ENCODE data around the gene ZNRF1. TPM values are rescaled to one million over a fixed set of nuclear protein-coding genes. Genes with fewer than 3 reads are reported as not detected.

ZNRF1 gene
- total RNA-seq, 1 donor from 2014 or later, result 26.8 TPM

DNA sequence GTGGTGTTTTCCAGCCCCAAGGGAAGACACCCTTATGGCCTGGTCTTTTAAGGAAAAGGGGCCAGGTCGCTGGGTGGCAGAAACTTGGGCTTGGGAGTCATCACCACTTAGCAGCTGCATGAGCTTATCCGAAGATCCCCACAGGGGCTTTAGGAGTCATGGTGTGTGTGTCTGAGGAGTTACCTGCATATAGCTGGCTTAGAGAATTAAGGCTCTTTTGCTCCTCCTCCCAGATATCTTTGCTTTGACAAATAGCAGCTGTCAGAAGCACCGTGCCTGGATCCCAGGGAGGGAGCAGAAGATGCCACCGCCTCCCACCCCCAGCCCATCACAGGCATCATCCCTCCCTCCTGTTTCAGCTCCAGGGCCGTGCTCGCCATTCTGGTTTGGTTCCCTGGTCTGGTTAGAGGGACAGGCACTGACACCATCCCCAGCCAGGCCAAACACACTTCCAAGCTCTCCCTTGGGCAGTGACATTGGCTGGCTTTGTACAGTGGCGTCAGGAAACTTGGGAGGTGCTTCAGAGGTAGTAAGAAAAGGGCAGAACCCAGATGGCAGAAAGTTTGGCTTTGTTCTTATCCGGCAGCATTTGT is 100.3 kb downstream of the ZNRF1 start:
- H3K4me3 ChIP-seq (ENCODE audit: low read depth, low read length), result no peak overlapping the region
- TF ChIP-seq, protein P1, sequence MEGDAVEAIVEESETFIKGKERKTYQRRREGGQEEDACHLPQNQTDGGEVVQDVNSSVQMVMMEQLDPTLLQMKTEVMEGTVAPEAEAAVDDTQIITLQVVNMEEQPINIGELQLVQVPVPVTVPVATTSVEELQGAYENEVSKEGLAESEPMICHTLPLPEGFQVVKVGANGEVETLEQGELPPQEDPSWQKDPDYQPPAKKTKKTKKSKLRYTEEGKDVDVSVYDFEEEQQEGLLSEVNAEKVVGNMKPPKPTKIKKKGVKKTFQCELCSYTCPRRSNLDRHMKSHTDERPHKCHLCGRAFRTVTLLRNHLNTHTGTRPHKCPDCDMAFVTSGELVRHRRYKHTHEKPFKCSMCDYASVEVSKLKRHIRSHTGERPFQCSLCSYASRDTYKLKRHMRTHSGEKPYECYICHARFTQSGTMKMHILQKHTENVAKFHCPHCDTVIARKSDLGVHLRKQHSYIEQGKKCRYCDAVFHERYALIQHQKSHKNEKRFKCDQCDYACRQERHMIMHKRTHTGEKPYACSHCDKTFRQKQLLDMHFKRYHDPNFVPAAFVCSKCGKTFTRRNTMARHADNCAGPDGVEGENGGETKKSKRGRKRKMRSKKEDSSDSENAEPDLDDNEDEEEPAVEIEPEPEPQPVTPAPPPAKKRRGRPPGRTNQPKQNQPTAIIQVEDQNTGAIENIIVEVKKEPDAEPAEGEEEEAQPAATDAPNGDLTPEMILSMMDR (conservative IDR thresholded peaks at IDR 0.05; ENCODE audit: low read depth, low read length), result no peak
- DNase-seq (ENCODE audit: low read depth), result no peak

DNA sequence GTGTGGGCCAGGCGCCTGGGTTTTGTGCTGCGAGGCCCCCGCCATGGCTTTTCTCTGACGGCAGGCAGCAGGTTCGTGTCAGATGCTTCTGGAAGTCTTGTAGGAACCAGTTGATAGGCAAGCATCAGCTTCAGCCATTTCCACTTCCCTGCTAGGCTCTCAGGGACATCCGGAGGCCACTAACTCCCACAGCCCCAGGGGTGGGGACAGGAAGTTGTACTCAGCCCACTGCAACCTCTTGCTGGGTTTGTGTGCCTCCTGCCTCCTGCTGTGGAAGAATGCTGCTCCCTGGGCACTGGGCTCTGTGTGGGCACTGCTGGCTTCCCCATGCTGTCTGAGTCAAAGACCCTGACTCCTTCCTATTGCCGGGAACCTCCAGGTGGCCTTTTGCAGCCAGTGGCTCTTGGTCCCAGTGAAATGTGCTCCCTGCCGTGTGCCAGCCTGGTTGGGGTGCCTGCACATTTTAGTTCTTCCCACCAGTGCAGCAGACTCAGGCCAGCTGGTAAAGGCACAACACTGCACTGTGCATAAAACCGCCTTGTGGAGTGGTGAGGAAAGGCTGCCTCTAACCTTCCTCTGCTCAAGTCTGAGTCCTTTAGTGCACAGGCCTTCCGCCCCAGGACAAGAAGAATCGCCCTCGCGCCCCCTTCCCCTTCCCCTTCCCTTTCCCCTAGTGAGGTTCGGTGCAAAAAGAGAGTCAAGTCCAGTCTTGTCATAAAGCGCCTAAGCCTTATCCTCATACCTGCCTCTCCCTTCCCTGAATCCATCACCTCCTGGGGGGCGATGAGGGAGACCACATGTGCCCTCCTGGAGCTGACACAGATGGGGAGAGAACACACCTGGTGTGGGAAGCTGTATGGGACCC is 101.1 kb downstream of the ZNRF1 start:
- TF ChIP-seq, protein P1 (conservative IDR thresholded peaks at IDR 0.05; ENCODE audit: low read depth, low read length), result no peak
- no peak for DNase-seq (ENCODE audit: low read depth)

DNA sequence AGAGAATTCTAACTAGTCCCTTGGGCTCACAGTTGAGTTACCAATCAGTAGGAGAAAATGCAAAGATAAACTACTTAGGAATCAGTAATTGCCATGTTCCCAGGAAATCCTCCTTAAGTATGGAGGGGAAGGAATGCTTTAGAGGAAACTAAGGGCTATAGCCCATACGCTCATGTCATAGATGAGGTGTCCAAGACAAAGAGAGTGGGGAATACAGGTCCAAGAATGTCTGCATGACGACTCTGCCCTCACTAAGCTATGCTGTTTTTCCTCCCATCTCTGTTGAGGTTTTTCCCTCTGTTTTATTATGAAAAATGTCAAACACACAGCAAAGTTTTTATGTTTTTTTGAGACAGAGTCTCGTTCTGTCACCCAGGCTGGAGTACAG is 101.8 kb downstream of the ZNRF1 start:
- TF ChIP-seq, protein P1 (conservative IDR thresholded peaks at IDR 0.05; ENCODE audit: low read depth, low read length), result no peak
- H3K4me3 ChIP-seq (ENCODE audit: low read depth, low read length), result no peak overlapping the region

More for the DNA sequence above, 101.1 kb downstream of the ZNRF1 start:
- no peak overlapping the region for H3K4me3 ChIP-seq (ENCODE audit: low read depth, low read length)

DNA sequence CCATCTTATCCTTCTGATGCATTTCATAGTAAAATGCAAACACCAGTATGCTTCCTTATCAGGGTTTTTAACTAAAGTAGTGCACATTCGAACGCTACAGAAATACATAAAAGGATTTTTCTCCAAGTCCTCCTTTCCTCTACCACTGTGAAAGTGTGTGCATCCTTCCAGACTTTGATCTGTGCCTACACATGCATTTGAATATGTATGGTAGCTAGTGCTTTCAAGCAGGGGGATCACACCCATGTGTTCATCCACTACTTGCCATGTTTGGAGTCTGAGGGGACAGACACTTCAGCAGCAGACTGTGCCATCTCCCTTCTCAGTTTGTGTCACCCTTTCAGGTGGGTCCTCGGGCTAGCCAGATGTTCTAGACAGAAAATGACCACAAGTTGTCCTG is 102.8 kb downstream of the ZNRF1 start:
- TF ChIP-seq, protein P1 (conservative IDR thresholded peaks at IDR 0.05; ENCODE audit: low read depth, low read length), result no peak
- DNase-seq (ENCODE audit: low read depth), result no peak
- no peak overlapping the region for H3K4me3 ChIP-seq (ENCODE audit: low read depth, low read length)

More for the DNA sequence above, 101.8 kb downstream of the ZNRF1 start:
- no peak for DNase-seq (ENCODE audit: low read depth)

DNA sequence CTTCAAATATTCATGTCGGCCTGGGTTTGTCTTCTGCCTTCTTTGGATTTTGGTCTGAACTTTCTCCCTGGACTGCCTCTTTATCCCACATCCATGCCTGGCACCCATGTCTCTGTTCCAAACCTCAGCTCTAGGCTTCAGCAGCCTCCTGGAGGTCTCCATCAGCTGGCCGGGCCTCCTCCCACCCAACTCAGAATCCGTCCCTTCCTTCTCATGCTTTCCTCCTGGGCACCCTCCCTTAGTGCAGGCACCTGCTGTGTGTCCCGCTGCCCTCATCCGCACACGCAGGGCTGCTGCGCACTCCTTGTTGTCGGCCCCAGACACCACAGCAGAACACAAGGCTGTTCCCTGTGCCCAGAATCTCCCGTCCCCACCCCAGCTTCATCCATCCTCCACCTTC is 103.8 kb downstream of the ZNRF1 start:
- TF ChIP-seq, protein P1 (conservative IDR thresholded peaks at IDR 0.05; ENCODE audit: low read depth, low read length), result no peak
- no peak overlapping the region for H3K4me3 ChIP-seq (ENCODE audit: low read depth, low read length)
- no peak for DNase-seq (ENCODE audit: low read depth)

DNA sequence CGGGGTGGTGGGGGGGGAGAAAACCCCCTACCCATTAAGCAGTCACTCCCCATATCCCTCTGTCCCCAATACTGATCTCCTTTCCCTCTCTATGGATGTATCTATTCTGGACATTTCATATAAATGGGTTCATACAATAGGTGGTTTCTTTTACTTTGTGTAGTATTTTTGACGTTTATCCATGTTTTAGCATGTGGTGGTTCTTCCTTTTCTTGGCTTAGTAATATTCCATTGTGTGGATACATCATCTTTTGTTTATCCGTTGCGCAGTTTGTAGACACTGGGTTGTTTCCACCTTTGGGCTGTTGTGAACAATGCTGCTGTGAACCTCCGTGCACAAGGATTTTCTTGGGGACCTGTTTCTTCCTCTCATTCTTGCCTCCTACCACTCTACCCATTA is 105.2 kb downstream of the ZNRF1 start:
- TF ChIP-seq, protein P1 (conservative IDR thresholded peaks at IDR 0.05; ENCODE audit: low read depth, low read length), result no peak
- DNase-seq (ENCODE audit: low read depth), result no peak
- no peak overlapping the region for H3K4me3 ChIP-seq (ENCODE audit: low read depth, low read length)
